Esophagus muscularis mucosa (tissue), 4 donors: ENCODE results near the gene PTPRN2.

Experiments used
- EP300 ChIP-seq: sonication (generic); formaldehyde crosslinking; IDR thresholded peaks from one replicate; pipeline ENCODE4 v1.6.1; 2017; ENCODE audit warnings: antibody characterized with exemption
- POLR2A ChIP-seq: fragments of 450-650 bp; IDR thresholded peaks from one replicate; pipeline ENCODE4 v1.6.1; 2017; ENCODE audit warnings: antibody characterized with exemption, moderate library complexity, mild to moderate bottlenecking, low read depth
- POLR2AphosphoS5 ChIP-seq, 2 donors: sonication (generic); formaldehyde crosslinking; IDR thresholded peaks; one replicate each; pipeline ENCODE4 v1.6.1; 2017; ENCODE audit warnings: antibody characterized with exemption in 2 of 2
- TF ChIP-seq, protein P1 (sequence below), 3 experiments: fragments of 200-600 bp in 2 of 3; fragments of 450-650 bp in 1 of 3; sonication (generic) in 2 of 3; IDR thresholded peaks; one replicate each; pipeline ENCODE4 v1.5.1; 2017 to 2019; ENCODE audit warnings: antibody characterized with exemption in 3 of 3, mild to moderate bottlenecking in 2 of 3, moderate library complexity in 1 of 3

GRCh38 chr7:157715071-157715937, 872.3 kb downstream of the PTPRN2 start:
- TF ChIP-seq, protein P1, sequence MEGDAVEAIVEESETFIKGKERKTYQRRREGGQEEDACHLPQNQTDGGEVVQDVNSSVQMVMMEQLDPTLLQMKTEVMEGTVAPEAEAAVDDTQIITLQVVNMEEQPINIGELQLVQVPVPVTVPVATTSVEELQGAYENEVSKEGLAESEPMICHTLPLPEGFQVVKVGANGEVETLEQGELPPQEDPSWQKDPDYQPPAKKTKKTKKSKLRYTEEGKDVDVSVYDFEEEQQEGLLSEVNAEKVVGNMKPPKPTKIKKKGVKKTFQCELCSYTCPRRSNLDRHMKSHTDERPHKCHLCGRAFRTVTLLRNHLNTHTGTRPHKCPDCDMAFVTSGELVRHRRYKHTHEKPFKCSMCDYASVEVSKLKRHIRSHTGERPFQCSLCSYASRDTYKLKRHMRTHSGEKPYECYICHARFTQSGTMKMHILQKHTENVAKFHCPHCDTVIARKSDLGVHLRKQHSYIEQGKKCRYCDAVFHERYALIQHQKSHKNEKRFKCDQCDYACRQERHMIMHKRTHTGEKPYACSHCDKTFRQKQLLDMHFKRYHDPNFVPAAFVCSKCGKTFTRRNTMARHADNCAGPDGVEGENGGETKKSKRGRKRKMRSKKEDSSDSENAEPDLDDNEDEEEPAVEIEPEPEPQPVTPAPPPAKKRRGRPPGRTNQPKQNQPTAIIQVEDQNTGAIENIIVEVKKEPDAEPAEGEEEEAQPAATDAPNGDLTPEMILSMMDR (IDR thresholded peaks at IDR 0.05) = no peak
- TF ChIP-seq POLR2A (no peak), POLR2AphosphoS5 (IDR thresholded peaks at IDR 0.05) (no peak), EP300 (no peak)
